RKO (cell line): ENCODE measurements around the gene TEKT3.

Experiments
- DNase-seq: peaks from one replicate; pipeline ENCODE4 v3.0.0-alpha.2; 2016; ENCODE audit warnings: low spot score

The TEKT3 gene

DNA sequence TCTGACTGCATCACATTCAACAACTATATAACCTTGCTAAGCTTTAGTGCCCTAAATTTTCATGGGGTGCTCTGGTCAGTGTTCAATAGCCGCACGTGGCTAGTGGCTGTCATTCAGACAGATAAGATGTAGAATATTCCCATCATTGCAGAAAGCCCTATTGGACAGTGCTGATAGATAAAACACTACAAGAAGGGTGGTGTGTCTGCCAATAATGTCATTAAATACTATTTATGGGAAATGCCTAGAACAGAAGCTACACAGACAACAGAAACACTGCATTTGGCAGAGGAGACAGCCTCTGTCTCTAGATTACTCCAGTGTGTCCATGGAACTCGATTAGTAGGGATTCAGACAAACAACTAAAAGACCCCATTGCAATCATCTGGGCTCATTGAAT is 47.8 kb downstream of the TEKT3 start:
- DNase-seq = no peak

- DNase-seq = no peak
Observed at GRCh38 chr17:15291674-15292361, 49.6 kb downstream of the TEKT3 start.

DNA sequence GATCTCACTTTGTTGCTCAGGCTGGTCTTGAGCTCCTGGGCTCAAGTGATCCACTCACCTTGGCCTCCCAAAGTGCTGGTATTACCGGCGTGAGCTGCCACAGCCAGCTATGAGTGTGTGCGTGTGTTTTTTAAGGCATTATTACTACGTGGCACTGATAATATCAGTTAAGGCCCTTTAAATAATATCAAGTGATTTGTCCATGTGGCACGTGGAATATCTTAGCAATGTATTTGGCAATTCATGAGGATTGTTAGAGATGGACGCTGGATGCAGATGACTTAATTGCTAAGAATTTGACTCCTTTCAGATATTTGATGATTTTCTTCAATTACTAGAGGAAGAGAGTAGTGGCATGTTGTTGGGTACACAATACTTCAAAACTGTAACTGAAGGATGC is 50.8 kb downstream of the TEKT3 start:
- DNase-seq = no peak

DNA sequence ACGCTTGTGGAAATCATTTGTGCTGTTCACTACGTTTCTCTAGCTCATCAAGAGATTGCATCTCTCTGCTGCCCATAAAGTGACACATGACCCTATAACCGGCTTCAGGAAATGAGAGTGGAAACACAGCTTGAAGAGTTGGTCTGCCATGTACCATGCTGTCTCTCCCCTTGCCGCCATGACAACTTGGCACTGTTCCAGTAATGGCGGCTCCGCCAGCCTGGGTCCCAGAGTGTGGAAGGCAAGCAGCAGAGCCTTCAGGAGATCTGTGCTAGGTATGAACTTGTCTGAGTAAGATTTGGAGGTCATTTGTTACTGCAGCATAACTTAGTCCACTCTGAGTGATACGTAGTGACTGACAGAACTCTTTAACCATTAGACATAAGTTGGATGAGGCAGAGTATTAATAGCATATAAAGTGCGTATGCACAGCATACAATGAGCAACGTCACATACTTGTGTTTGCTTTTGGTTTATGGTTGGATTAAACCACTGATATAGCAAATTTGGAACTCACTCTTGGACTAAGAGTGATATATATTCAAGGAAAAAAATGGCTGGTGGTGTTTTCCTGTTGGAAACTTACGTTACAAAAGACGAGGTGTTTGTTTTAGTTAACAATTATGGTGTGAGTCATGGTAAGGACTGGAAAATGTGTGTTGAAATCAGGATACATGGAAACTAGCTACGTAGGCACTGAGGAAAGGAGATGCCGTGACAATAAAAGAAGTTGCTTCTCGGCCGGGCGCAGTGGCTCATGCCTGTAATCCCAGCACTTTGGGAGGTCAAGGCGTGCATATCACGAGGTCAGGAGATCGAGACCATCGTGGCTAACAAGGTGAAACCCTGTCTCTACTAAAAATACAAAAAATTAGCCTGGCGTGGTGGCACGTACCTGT is 51.9 kb downstream of the TEKT3 start:
- no peak for DNase-seq

- no peak for DNase-seq
Observed at GRCh38 chr17:15288859-15289258, 52.5 kb downstream of the TEKT3 start.

DNA sequence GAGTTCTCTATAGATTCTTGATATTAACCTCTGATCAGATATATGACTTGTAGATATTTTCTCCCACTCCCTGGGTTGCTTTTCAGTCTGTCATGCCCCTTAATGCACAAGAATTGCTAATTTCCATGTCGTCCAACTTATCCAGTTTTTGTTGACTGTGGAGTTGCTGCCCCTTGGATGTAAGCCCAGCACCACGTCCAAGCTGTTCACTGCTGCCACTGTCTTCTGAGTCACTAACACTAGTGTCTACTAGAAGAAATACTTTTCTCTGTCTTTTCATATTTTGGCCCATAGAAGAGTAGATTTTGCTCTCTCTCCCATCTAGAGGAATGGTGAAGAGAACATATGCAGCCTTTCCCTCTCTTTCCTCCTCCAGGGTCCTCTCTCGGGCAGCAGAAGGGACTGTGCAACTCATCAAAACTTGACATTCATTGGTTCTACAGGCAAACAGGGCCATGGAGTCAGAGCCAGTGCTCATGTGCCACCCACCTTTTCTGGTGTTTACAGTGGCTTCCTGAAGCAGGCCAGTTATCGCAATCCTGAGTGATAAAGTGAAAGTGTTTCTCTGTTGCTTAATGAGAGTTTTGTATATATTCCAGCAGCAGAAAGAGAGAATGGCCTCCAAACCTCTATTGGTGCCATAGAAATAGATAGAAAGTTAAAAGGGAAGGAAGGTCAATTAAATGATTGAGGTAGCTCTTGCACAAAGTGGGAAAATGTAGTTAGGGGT is 53.7 kb downstream of the TEKT3 start:
- DNase-seq = no peak

DNA sequence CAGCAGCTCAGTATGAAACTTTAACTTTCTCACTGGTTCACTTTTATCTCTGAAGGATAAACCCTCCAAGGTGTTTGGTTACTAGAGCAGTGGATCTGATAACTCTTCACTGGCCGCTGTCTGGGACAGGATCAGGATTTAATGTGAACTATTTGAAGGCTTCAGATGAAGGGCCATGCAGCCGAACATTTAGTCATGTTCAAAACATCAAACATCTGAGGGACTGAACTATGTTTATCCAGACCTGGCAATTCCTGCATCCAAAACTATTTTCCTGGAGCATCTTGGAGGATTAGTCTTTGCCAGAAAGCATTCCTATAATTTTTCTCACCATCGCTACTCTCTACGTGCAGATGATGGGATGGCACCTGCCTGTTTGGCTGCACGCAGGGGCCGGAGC is 55.9 kb downstream of the TEKT3 start:
- DNase-seq = no peak

DNA sequence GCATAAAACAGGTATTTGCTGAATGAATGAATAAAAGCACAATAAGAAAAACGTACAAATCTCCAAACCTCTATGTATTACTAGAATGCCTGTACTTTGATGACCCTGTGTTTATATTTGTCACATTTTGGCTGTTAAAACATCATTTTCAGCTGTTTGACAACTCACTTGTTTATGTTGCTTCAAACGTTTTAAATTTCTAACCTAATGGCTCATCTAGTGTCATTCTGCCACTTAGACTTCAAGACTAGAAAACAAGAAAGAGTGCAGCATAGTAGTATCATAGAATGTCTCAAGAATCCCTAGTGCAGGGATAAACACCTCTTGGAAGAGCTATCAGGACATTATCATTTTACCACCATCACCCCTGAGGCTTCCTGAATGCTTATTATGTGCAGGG is 56.9 kb downstream of the TEKT3 start:
- no peak for DNase-seq

- DNase-seq = no peak
Observed at GRCh38 chr17:15284107-15284506, 57.3 kb downstream of the TEKT3 start.

- no peak for DNase-seq
Observed at GRCh38 chr17:15281909-15282308, 59.5 kb downstream of the TEKT3 start.

DNA sequence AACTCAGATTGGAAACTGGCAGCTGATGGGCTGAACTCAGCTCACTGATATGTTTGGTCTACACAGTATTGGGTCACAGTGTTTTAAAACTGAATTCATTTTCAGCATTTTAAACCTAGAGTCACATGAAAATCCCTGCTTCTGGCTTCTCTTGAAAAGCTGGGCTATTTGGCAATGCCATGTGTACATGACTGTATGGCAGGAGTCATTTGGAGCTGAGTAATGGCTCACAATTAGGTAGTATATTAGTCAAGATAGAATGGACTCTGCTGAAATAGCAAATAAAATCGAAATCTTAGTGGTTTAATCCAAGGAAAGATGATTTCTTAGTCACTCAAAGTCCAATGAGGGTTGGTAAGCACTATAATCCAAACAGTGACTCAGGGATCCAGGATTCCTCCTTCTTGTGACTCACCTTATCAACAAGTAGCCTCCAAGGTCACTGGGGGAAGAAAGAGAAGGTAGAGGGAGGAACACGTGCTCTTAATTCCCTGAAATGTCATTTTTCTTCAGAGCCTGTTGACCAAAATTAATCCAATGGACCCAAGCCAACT is 62.4 kb downstream of the TEKT3 start:
- DNase-seq = peak; percentile 88

GRCh38 chr17:15278380-15278779 is 63.0 kb downstream of the TEKT3 start:
- DNase-seq = no peak

DNA sequence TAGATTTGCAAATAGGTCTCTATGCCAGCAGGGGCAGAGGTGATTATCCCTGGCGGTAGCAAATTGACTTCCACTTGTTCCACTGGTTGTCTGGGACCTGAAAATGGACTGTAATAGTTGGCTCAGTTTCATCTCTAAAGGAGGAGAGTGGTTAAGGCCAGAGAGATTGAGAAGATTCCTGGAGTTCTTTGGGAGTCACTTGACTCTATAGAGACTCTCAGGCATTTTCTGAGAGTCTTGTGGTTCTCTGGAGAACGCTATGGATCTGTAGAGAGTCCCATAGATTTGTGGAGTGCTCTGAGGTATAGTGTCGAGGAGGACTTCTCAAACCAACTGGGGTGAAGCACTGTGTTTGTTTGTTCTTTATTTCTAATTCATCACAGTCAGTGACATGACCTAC is 67.4 kb downstream of the TEKT3 start:
- DNase-seq = no peak

DNA sequence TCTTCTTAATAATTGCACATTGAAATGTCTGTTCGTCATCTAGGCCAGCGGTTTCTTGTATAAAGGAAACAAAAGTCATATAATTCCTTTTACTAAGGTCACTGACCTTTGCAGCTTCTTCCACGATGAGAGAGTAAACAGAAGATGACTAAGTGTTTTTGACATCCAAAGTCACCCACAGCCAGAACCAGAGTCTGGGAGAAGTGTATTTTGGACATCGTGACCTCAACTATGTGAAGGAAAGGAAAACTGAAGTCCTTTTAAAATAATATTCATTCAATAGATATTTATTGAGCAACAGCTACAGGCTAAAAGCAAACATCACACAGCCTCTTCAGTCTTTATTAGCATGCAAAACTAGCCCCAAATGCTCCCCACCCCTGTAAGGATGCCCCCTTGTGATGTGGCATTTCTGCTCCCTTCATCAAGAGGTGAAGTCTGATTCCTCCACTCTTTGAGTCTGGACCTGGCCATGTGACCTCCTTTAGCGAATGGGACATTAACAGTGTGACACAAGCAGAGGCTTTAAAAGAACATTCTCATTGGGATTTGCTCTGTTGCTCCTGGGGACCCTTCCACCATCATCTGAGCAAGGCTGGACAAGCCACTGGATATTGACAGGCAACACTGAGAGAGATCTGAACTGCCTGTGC is 68.1 kb downstream of the TEKT3 start:
- DNase-seq = no peak

DNA sequence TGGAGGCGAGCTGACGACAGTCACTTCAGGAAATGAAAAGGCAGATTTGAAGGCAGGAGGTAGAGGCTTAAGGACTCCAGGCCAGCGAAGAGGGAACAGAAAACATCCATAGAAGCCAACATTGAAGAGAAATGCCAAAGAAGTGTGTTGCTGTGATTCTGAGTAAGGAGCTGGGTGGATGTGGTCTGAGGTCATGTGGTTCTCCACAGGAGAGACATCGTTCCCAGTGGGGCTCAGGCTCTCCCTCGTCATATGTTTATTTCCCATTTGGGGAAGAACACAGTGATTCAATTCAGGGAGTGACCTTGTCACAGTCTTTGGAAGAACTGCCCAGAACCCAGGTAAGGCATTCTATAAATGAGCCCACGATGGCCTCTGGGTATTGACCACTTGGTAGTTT is 69.7 kb downstream of the TEKT3 start:
- no peak for DNase-seq

GRCh38 chr17:15270628-15271381 is 70.6 kb downstream of the TEKT3 start:
- DNase-seq = no peak

DNA sequence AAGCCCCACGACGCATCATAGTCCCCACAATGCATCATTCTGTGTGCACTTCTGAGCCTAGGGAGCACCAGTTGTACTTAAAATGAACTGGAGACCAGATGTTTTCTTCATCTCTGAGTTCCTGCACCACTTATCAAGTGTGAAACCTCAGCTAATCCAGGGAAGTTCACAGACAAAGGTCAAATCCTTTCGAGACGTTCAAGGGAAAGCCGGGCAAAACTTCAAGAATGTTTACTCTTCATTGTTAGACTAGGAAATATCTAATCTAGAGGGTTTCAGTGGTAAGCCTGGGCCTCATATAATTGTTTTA is 71.7 kb downstream of the TEKT3 start:
- no peak for DNase-seq

- DNase-seq = no peak
Observed at GRCh38 chr17:15269087-15269779, 72.2 kb downstream of the TEKT3 start.

DNA sequence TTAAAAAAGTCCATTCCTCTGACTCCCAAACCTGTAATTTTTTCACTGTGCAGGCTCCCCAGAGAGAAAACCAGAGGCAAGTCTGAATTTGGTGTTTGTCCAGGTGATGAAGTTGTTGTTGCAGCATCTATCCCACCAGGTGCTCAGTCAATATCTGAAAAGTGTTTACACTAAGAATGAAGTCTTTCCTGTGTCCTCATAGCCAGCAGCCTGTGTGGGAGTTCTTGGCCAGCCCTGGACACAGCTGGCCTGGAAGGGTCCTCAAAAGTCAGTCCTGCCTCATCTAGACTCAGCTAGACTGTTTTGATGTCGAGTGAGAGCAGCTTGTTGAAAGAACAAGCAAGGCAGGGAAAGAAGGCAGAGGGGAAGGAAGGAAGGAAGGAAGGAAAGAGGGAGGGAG is 72.9 kb downstream of the TEKT3 start:
- no peak for DNase-seq

DNA sequence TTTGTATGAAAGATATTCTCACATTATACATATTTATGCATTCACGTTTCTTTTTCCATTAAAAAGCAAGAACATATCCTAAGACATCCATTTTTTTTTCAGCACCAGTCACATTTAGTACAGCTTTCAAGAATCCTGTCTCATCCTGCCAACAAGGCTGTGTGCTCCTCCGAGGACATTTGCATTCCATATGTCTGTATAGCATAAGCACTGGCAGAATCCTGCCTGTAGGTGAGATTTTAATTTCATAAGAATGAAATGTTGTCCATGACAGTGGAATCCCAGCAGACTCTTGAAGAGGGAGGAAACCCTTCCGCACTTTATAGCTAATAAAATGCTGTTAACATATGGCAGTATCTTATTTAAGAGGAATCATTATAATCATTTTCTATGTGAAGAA is 73.4 kb downstream of the TEKT3 start:
- DNase-seq = no peak
